Fibroblast of villous mesenchyme (primary cell): Measurements from ENCODE around the gene PDLIM4. TPM values are rescaled to one million over a fixed set of nuclear protein-coding genes. Genes with fewer than 3 reads are reported as not detected.

Experiments
- DNase-seq: peaks from one replicate; pipeline ENCODE4 v3.0.0-alpha.2; 2010; ENCODE audit warnings: low read depth
- H3K4me3 ChIP-seq: 2 replicates; pipeline ENCODE4 v1.5.1; 2011; ENCODE audit warnings: low read depth, mild to moderate bottlenecking, low read length
- total RNA-seq: library from RNA; depleted of rRNA; stranded (reverse); fragments of >200 nt; gene quantifications from 2 replicates; pipeline ENCODE4 v1.2.3, GENCODE V29; 2012
- TF ChIP-seq, protein P1 (sequence below): IDR thresholded peaks from 2 replicates; pipeline ENCODE4 v1.5.1; 2012; ENCODE audit warnings: low read depth, mild to moderate bottlenecking, low read length; ENCODE audit not compliant: insufficient read depth

Gene PDLIM4
- total RNA-seq, 1 donor, result 97.2 TPM

GRCh38 chr5:132262882-132263547, 5.5 kb downstream of the PDLIM4 start:
- H3K4me3 ChIP-seq, result no peak overlapping the region
- TF ChIP-seq, protein P1, sequence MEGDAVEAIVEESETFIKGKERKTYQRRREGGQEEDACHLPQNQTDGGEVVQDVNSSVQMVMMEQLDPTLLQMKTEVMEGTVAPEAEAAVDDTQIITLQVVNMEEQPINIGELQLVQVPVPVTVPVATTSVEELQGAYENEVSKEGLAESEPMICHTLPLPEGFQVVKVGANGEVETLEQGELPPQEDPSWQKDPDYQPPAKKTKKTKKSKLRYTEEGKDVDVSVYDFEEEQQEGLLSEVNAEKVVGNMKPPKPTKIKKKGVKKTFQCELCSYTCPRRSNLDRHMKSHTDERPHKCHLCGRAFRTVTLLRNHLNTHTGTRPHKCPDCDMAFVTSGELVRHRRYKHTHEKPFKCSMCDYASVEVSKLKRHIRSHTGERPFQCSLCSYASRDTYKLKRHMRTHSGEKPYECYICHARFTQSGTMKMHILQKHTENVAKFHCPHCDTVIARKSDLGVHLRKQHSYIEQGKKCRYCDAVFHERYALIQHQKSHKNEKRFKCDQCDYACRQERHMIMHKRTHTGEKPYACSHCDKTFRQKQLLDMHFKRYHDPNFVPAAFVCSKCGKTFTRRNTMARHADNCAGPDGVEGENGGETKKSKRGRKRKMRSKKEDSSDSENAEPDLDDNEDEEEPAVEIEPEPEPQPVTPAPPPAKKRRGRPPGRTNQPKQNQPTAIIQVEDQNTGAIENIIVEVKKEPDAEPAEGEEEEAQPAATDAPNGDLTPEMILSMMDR, result no peak
- DNase-seq, result peak; percentile 27

GRCh38 chr5:132263548-132264261, 6.2 kb downstream of the PDLIM4 start:
- no peak overlapping the region for H3K4me3 ChIP-seq
- peak; percentile 75 for DNase-seq
- TF ChIP-seq, protein P1, result peak; percentile 21

DNA sequence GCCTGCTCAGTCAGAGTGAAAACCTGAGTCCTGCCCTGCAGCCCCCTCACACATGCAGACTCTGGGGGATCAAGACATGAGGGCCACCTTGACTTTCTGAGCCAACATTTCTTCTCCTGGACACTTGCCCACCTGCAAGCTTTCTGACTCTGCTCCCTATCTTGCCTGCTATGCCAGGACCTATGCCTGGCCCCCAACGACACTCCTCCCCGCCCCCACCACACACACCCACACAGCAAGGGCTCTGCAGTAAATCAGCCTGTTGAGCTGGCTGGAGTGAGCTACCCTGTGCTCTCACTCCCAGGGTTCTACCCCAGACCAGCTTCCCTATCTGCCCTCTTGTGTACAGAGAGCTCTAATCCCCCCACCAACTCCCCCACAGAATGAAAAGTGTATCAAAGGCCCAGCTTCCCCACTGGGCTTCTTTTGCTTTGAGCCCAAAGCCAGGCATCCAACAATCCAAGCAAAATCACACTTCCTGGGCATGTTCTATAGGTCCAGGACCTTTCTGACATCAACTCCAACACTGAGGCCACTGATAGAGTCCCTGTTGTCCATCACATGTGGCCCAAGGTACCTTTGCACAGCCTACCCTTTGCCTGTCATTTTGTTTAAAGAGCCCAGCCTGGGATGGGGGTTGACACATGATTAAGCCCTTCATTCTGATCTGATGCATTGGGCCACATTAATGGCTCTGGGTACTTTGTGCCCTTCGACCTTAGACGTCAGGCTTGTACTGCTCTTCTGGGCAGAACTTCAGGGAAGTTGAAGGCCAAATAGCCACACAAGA, 7.2 kb downstream of the PDLIM4 start:
- peak; percentile 10 for DNase-seq
- TF ChIP-seq, protein P1, result no peak
- H3K4me3 ChIP-seq, result no peak overlapping the region

DNA sequence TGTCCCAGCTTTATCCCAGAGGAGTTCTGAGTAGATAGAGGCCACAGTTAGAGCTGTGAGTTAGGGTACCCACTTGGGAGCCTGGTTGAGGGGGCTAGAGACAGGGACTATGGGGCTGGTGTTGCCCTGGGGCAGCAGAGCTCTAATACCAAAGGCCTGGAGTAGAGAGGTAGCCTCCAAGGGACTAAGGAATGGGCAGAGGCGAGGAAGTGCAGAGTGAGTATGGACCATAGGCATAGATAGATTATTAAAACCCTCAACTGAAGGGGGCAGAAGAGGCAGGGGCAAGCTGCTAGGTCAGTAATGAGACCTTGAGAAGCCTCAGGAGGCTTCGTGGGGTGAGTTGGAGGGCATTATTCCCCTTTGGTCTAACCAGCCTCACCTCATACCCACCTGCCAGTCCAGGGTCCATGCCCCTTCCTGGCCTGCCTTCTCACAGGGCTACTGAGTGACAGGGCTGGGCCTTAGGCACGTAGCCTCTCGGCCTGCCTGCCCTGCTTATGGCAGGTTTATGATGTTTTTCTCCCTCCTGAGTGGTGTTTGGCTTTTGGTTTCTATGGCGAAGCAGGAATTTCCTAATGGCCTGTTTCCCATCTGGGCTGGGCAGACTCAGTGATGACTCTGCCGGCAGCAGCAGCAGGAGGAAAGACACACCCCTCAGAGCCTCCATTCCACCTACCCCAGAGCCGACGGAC, 8.0 kb downstream of the PDLIM4 start:
- peak; percentile 98 for DNase-seq
- TF ChIP-seq, protein P1, result no peak
- H3K4me3 ChIP-seq, result no peak overlapping the region

DNA sequence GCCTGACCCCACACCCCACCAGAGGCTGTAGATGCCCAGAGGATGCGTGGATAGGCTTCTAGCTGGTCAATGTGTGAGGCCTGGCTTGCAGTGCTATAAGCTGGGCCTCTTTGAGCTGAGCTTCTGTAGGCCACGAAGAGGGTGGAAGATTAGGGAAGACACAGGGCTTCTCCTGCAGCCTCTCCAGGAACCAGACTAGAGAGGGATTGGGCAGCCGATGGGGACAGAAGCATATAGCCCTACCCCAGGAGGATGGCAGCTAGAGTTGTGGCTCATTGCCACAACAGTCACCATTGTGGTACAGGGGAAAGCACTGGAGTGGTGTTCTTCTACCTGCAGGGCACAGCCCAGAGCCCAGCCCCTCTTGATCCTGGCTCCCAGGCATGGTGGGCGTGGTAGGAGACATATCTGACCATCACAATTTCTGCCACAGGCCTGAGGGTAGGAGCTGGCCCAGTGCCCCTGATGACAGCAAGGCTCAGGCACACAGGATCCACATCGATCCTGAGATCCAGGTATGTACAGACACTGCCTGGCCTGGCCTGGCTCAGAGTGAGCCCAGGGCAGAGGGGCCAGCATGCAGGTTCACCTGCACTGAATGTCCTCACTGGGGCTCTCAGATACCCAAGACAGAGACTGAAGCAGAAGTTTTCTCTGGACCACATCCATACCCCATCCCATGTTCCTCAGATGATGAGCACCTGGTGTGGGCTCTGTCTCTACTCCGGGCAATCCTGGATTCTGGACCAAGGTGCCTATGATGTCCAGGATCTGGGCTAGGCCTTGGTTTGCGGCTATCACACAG, 8.7 kb downstream of the PDLIM4 start:
- no peak for DNase-seq
- H3K4me3 ChIP-seq, result no peak overlapping the region
- TF ChIP-seq, protein P1, result no peak

- H3K4me3 ChIP-seq, result no peak overlapping the region
- TF ChIP-seq, protein P1, result no peak
- DNase-seq, result no peak
Measured at GRCh38 chr5:132266836-132267160, 9.3 kb downstream of the PDLIM4 start.
